ENCODE measurements around the gene ITGBL1. TPM values are rescaled to one million over a fixed set of nuclear protein-coding genes. Genes with fewer than 3 reads are reported as not detected.

The ITGBL1 gene, protein sequence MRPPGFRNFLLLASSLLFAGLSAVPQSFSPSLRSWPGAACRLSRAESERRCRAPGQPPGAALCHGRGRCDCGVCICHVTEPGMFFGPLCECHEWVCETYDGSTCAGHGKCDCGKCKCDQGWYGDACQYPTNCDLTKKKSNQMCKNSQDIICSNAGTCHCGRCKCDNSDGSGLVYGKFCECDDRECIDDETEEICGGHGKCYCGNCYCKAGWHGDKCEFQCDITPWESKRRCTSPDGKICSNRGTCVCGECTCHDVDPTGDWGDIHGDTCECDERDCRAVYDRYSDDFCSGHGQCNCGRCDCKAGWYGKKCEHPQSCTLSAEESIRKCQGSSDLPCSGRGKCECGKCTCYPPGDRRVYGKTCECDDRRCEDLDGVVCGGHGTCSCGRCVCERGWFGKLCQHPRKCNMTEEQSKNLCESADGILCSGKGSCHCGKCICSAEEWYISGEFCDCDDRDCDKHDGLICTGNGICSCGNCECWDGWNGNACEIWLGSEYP
- 0.34 and 0.59 TPM in 2 replicates for total RNA-seq (2014; rRNA removed; shearing (Covaris generic))
- 0.06 and 0.12 TPM in 2 replicates for polyA plus RNA-seq (2015; cell fraction: cytosol; rRNA removed)
- polyA plus RNA-seq (2015; cell fraction: nucleus; rRNA removed): 1.2 and 4.3 TPM in 2 replicates

DNA sequence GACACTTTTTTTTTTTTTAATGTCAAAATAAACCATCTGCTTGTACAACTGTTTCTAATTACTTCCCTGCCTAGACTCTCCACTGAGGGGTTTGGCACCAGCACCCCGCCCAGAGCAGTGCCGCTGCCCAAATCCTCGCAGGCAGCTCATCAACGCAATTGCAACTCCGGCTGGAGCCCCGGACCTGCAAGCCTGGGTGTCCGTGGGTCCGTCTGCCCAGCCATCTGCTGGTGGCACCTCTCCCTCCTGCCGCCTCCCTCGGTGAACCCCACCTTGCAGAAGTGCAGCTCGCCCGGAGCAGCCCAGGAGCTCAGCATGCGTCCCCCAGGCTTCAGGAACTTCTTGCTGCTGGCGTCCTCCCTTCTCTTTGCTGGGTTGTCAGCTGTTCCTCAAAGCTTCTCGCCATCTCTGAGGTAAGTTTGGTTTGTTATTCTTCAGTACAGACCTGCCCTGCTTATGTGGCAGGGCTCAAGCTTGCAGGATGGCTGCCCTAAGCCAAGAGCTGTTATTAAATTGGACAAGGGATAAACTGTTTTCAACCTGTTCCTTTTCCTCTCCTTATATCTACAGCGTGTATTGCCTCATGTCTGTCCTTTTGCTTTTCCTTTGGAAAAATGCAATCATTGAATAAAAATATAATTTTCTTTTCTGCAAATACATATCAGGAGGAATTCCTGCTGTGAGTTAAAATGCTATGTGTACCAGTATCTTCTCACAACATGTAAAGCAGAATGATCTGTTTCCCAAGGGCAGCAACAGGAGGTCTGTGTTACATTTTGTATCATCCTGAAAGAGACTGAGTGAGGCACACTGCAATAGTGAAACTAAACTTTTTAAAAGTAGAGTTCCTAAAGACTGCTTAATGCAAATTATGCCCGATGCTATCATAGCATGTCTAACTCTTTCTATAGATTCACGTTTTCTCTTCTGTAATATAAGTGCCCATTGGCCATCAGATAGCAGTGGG, at the start of gene ITGBL1:
TSS of gene ITGBL1 (plus strand) at position 157 of the 967 bp plus-strand sequence. CDS start at position 316, 159 bp downstream.
- no peak for DNase-seq (ENCODE audit: low read depth, low spot score)
- in situ Hi-C loops (cut with HindIII; ENCODE audit: low pct_unique_long_range_greater_than_20kb, low sequenced_read_pairs): no loop called here

DNA sequence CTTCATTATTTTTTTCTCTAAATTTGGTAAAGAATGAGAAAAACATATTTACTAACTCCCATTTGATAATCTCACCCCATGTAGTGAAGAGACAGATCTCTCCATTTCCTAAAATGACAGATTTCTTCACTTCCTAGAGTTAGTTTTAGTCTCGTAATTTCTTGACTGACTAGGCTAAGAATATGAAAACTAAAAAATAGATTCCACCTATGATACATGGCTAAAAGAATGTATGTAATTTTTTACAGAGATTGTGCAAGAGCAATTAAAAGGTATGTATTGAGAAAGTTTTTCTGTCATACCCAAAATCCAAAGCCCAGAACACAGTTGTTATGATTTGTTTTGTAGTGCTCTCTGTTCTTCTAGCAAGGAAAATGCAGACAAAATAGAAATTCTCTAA, 45.7 kb upstream of the ITGBL1 start:
- in situ Hi-C loops (cut with HindIII; ENCODE audit: low pct_unique_long_range_greater_than_20kb, low sequenced_read_pairs): no loop called here
- no peak for DNase-seq (ENCODE audit: low read depth, low spot score)

DNA sequence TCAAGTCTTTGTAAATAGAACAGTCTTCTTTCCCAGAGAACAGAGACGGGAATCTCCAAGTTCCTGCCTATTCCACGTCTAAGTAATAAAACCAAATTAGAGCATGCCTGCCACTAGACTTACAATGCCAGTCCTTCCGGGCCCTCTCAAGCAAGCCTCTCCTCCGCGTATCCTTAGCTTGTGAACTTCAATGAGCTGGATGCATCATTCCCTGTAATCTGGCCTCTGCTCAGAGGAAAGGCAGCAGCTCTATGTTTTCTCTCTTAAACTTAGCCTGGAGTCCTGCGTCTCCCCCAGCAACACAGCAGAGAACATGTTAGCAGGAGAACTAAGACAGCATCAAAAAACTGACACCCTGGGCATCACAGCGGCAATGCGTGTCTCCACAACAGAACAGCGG, 44.3 kb upstream of the ITGBL1 start:
- in situ Hi-C loops (cut with HindIII; ENCODE audit: low pct_unique_long_range_greater_than_20kb, low sequenced_read_pairs): no loop called here
- no peak for DNase-seq (ENCODE audit: low read depth, low spot score)

- no peak for DNase-seq (ENCODE audit: low read depth, low spot score)
Measured at GRCh38 chr13:101408992-101409656, 43.4 kb upstream of the ITGBL1 start.

GRCh38 chr13:101412076-101412475, 40.4 kb upstream of the ITGBL1 start:
- in situ Hi-C loops (cut with HindIII; ENCODE audit: low pct_unique_long_range_greater_than_20kb, low sequenced_read_pairs): no loop called here

More at GRCh38 chr13:101408992-101409656, 43.4 kb upstream of the ITGBL1 start:
- in situ Hi-C loops (cut with HindIII; ENCODE audit: low pct_unique_long_range_greater_than_20kb, low sequenced_read_pairs): no loop called here

GRCh38 chr13:101415358-101416174, 36.9 kb upstream of the ITGBL1 start:
- DNase-seq (ENCODE audit: low read depth, low spot score): no peak
- in situ Hi-C loops (cut with HindIII; ENCODE audit: low pct_unique_long_range_greater_than_20kb, low sequenced_read_pairs): no loop called here

More at GRCh38 chr13:101412076-101412475, 40.4 kb upstream of the ITGBL1 start:
- DNase-seq (ENCODE audit: low read depth, low spot score): no peak

DNA sequence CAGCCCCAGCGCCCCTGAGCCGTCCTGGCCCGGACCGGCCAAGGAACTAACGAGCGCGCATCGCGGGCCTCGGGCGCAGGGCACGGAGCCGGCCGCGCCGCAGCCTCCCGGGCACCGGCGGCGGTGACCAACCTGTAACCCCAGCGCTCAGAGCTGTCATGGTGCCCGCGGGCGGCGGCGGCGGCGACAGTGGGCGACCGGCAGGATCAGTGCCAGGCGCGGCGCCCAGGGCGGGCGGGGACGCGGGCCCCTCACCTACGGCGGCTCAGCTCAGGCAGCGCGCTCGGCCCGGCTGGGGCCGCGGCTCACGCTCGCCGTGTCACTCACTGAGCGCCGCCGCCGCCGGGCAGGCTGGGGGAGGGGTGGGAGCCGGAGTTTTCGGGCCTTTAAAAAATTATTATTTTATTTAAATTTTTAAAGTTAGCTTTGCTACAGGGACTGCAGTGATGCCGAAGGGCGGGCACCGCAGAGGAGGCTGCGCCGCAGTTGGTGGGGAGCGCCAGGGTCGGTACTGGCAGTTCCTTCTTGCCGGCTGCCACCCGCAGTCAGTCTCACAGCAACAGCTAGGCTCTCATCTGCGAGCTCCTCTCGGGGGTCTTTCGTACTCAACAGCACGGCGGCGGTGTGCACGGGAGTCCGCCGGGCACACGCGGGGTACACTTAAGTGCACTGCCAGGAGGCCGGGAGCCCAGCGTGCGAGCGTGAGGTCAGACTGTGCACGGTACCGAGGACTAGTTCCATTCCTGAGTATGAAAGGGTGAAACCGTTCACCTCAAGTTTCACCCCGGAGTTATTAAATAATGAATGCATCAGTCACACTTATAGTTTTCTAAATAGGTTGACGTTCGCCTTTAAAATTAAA, 36.1 kb upstream of the ITGBL1 start, which contains the start of gene NALCN:
TSS of gene NALCN (minus strand) at position 328 of the 862 bp plus-strand sequence. CDS start 17,382 bp downstream, outside the sequence.
- in situ Hi-C loops (cut with HindIII; ENCODE audit: low pct_unique_long_range_greater_than_20kb, low sequenced_read_pairs): no loop called here
- peak; percentile 4 for DNase-seq (ENCODE audit: low read depth, low spot score)

GRCh38 chr13:101417043-101417406, 35.5 kb upstream of the ITGBL1 start:
- in situ Hi-C loops (cut with HindIII; ENCODE audit: low pct_unique_long_range_greater_than_20kb, low sequenced_read_pairs): no loop called here
- DNase-seq (ENCODE audit: low read depth, low spot score): peak; percentile 93

DNA sequence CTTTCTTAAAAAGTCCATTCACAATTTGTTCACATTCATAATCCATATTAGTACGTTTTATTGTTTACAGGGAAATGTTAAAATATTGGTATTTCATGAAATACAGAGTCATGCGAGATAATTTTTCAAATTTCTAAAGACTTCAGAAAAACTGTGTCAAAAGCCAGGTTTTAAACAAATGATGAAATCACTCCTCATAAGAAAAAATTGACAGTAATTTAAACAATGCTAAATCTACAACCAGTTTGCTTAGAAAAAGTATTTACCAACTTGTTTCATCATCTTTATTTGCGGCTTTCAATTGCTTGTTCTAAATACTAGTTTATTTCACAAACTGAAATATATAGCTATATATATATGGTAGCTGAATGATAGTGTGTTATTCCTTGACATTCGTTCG, 35.0 kb upstream of the ITGBL1 start:
- DNase-seq (ENCODE audit: low read depth, low spot score): no peak
- in situ Hi-C loops (cut with HindIII; ENCODE audit: low pct_unique_long_range_greater_than_20kb, low sequenced_read_pairs): no loop called here

- in situ Hi-C loops (cut with HindIII; ENCODE audit: low pct_unique_long_range_greater_than_20kb, low sequenced_read_pairs): no loop called here
- DNase-seq (ENCODE audit: low read depth, low spot score): peak; percentile 1
Measured at GRCh38 chr13:101423872-101424271, 28.6 kb upstream of the ITGBL1 start.

GRCh38 chr13:101424381-101425155, 27.9 kb upstream of the ITGBL1 start:
- in situ Hi-C loops (cut with HindIII; ENCODE audit: low pct_unique_long_range_greater_than_20kb, low sequenced_read_pairs): no loop called here
- peak; percentile 87 for DNase-seq (ENCODE audit: low read depth, low spot score)

DNA sequence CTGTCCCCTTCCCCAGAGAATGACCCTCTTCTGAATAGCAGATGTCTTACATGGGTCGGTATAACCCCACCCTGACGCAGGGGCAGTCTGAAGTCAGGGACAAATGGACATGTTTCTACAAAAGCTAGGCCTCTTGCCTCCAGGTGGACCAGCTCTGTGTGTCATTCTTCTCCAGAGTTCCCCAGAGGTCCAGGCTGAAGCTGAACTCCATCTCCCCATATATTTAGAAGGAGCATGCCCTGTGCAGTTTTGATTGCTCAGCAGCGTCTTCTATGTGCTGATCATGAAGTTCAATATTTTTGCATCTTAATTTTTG, 27.4 kb upstream of the ITGBL1 start:
- DNase-seq (ENCODE audit: low read depth, low spot score): no peak
- in situ Hi-C loops (cut with HindIII; ENCODE audit: low pct_unique_long_range_greater_than_20kb, low sequenced_read_pairs): no loop called here

DNA sequence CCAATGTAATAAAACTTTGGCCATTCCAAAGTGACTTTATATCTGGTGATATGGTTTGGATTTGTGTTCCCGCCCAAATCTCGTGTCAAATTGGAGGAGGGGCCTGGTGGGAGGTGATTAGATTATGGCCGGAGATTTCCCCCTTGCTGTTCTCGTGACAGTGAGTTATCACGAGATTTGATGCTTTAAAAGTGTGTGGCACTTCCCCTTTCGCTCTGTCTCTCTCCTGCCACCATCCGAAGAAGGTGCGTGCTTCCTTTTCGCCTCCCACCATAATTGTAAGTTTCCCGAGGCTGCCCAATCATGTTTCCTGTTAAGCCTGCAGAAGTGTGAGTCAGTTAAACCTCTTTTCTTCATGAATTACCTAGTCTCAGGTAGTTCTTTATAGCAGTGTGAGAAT, 26.9 kb upstream of the ITGBL1 start:
- in situ Hi-C loops (cut with HindIII; ENCODE audit: low pct_unique_long_range_greater_than_20kb, low sequenced_read_pairs): no loop called here
- no peak for DNase-seq (ENCODE audit: low read depth, low spot score)

DNA sequence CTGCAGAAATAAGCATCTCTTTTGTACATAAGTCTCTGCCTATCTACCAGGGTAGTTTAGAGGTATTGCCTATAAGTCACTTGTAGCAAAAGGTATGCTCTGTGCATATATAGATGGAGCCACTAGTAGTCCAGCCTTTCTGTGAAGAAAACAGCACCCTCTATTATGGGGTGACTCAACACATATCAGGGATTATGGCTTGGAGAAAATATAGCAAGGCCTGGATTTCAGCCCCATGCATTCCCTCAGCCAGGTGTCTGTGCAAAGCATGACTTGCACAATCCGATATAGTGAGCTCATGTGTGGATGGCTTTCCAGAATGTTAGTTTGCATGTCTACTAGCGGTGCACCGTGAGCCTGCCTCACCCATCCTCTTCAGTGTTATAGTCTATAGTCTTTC, 22.7 kb upstream of the ITGBL1 start:
- no peak for DNase-seq (ENCODE audit: low read depth, low spot score)
- in situ Hi-C loops (cut with HindIII; ENCODE audit: low pct_unique_long_range_greater_than_20kb, low sequenced_read_pairs): no loop called here

GRCh38 chr13:101433895-101434294, 18.6 kb upstream of the ITGBL1 start:
- DNase-seq (ENCODE audit: low read depth, low spot score): no peak

More at GRCh38 chr13:101433895-101434294, 18.6 kb upstream of the ITGBL1 start:
- in situ Hi-C loops (cut with HindIII; ENCODE audit: low pct_unique_long_range_greater_than_20kb, low sequenced_read_pairs): no loop called here
